Sigmoid colon (tissue), 4 donors: ENCODE measurements around the gene HNRNPU.

Experiments used
- CTCF ChIP-seq, 4 experiments: fragments of 450-650 bp in 3 of 4; fragments of 200-600 bp in 1 of 4; IDR thresholded peaks; one replicate each; pipeline ENCODE4 v1.5.1; 2016 to 2019; ENCODE audit warnings: antibody characterized with exemption in 4 of 4, mild to moderate bottlenecking in 3 of 4, moderate library complexity in 2 of 4
- EP300 ChIP-seq, 4 donors: sonication (generic); formaldehyde crosslinking; IDR thresholded peaks; one replicate each; pipeline ENCODE4 v1.6.1; 2017; ENCODE audit warnings: antibody characterized with exemption in 4 of 4
- POLR2A ChIP-seq, 2 donors: fragments of 450-650 bp; IDR thresholded peaks; one replicate each; pipeline ENCODE4 v1.6.1; 2016; ENCODE audit warnings: antibody characterized with exemption in 2 of 2, mild to moderate bottlenecking in 2 of 2, moderate library complexity in 2 of 2

GRCh38 chr1:244861683-244862082 is 2.7 kb downstream of the HNRNPU start:
- TF ChIP-seq CTCF (IDR thresholded peaks at IDR 0.05) (no peak), EP300 (IDR thresholded peaks at IDR 0.05) (no peak), POLR2A (IDR thresholded peaks at IDR 0.05) (no peak)
